ENCODE data around the gene DKK3. TPM values are rescaled to one million over a fixed set of nuclear protein-coding genes. Genes with fewer than 3 reads are reported as not detected.

DKK3 gene
- polyA plus RNA-seq, 4 donors = 4.2 to 29.1 (median 6.9) TPM

- no peak for FAIRE-seq
- peaks cover 0 to 15% (median 1%) of the 10 kb centered on the region in 3 donors for H3K36me3 ChIP-seq (ENCODE audit: control insufficient read depth in 3 of 3, insufficient read depth in 2 of 3, low read depth in 1 of 3, low read length in 3 of 3)
- no peak overlapping the region for H3K4me3 ChIP-seq (ENCODE audit: low read depth in 1 of 3, low read length in 3 of 3)
- H3K9me3 ChIP-seq (ENCODE audit: control insufficient read depth in 2 of 2, insufficient read depth in 1 of 2, low read depth in 1 of 2, low read length in 1 of 2) = peaks cover 0 to 4% of the 10 kb centered on the region in 2 donors
- H3K27ac ChIP-seq (ENCODE audit: low read depth in 1 of 3, low read length in 2 of 3) = peak overlapping the region in 1 of 3 donors; percentile 2
- no peaks in the 10 kb centered on the region for H3K4me1 ChIP-seq (ENCODE audit: control insufficient read depth in 3 of 3, insufficient read depth in 2 of 3, low read depth in 1 of 3, low read length in 2 of 3)
- no peak for DNase-seq
- 79 to 87% (median 81%) methylated on average over 3 of the region's 3 CpGs for WGBS, 3 donors
- peaks cover 0 to 13% (median 0%) of the 10 kb centered on the region in 3 donors for H3K27me3 ChIP-seq (ENCODE audit: control insufficient read depth in 3 of 3, insufficient read depth in 3 of 3, low read length in 3 of 3)
Measured at GRCh38 chr11:11961399-11962028, 46.9 kb downstream of the DKK3 start.

DNA sequence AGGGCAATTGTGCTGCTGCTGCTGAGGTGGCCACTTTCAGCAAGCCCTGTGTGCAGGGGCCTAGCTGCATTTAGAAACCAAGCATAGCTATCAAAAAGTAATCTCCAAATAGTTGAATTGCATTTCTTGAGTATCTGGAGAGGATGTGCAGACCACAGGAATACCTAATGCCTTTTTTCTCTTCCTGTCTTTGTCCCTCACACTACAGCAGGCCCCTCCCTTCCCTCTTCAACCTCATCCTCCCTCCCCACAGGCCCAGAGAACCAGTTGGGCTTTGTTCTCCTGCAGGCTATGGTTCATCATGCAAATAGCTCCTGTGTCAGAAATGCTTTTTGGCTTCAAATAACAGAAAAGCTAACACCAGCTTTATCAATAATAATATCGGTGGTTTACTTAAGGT is 47.7 kb downstream of the DKK3 start:
- H3K9me3 ChIP-seq (ENCODE audit: control insufficient read depth in 2 of 2, insufficient read depth in 1 of 2, low read depth in 1 of 2, low read length in 1 of 2) = peaks cover 0 to 4% of the 10 kb centered on the region in 2 donors
- H3K4me1 ChIP-seq (ENCODE audit: control insufficient read depth in 3 of 3, insufficient read depth in 2 of 3, low read depth in 1 of 3, low read length in 2 of 3) = no peaks in the 10 kb centered on the region
- no peak for FAIRE-seq

GRCh38 chr11:11959601-11960000 is 48.8 kb downstream of the DKK3 start:
- Histone ChIP-seq H3K27me3 (ENCODE audit: control insufficient read depth in 3 of 3, insufficient read depth in 3 of 3, low read length in 3 of 3) (peaks cover 0 to 10% (median 0%) of the 10 kb centered on the region in 3 donors), H3K27ac (ENCODE audit: low read depth in 1 of 3, low read length in 2 of 3) (no peak overlapping the region), H3K4me1 (ENCODE audit: control insufficient read depth in 3 of 3, insufficient read depth in 2 of 3, low read depth in 1 of 3, low read length in 2 of 3) (no peaks in the 10 kb centered on the region), H3K36me3 (ENCODE audit: control insufficient read depth in 3 of 3, insufficient read depth in 2 of 3, low read depth in 1 of 3, low read length in 3 of 3) (peaks cover 7 to 11% (median 11%) of the 10 kb centered on the region in 3 donors), H3K4me3 (ENCODE audit: low read depth in 1 of 3, low read length in 3 of 3) (no peak overlapping the region), H3K9me3 (ENCODE audit: control insufficient read depth in 2 of 2, insufficient read depth in 1 of 2, low read depth in 1 of 2, low read length in 1 of 2) (peaks cover 0 to 4% of the 10 kb centered on the region in 2 donors)
- DNase-seq (no peak), FAIRE-seq (no peak)

More for the DNA sequence above, 47.7 kb downstream of the DKK3 start:
- 70 to 93% (median 91%) methylated on average over 1 of the region's 1 CpG for WGBS, 3 donors
- peaks cover 0 to 13% (median 0%) of the 10 kb centered on the region in 3 donors for H3K27me3 ChIP-seq (ENCODE audit: control insufficient read depth in 3 of 3, insufficient read depth in 3 of 3, low read length in 3 of 3)
- no peak overlapping the region for H3K4me3 ChIP-seq (ENCODE audit: low read depth in 1 of 3, low read length in 3 of 3)
- peak overlapping the region in 1 of 3 donors; percentile 22 for H3K27ac ChIP-seq (ENCODE audit: low read depth in 1 of 3, low read length in 2 of 3)
- H3K36me3 ChIP-seq (ENCODE audit: control insufficient read depth in 3 of 3, insufficient read depth in 2 of 3, low read depth in 1 of 3, low read length in 3 of 3) = peaks cover 5 to 14% (median 7%) of the 10 kb centered on the region in 3 donors
- peak in 1 of 2 donors; percentile 29 for DNase-seq

DNA sequence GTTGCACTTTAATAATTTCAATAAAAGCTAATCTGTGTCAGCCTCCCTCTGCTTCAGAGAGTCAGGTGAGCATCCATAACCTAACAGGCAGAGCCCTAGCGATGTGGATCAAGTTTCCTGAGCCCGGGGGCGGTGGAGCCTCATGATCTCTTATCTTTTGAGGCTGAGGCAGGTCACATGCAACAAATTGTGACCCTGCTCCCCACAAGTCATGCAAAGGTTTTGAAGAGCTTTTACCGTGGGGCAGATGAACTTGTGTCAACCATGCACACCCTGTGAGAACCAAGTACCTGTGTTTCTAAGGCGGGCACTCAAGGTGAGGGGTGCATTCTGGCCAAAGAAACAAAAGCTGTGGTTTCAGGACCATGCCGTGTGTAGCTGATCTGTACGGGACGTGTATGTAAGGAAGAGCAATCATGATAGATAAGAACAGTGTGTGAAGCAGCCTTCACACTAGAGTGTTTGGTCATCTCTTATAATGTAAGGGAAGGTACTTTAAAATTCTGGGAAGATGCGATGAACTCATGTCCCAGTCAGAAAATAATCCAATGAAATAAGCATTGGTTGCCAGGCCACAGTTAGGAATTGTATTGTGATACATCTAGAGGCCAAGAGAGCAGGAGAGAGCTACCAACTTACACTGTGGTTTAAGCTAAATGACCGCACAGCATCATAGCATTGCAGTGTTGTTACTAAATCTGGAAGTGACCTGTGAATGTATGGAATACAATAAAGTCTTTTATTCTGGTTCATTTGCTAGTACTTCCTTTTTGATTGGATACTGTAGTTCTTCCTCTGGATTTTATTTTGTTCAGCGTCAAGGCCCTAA is 49.8 kb downstream of the DKK3 start:
- peaks cover 7 to 17% (median 11%) of the 10 kb centered on the region in 3 donors for H3K36me3 ChIP-seq (ENCODE audit: control insufficient read depth in 3 of 3, insufficient read depth in 2 of 3, low read depth in 1 of 3, low read length in 3 of 3)
- H3K9me3 ChIP-seq (ENCODE audit: control insufficient read depth in 2 of 2, insufficient read depth in 1 of 2, low read depth in 1 of 2, low read length in 1 of 2) = peaks cover 0 to 4% of the 10 kb centered on the region in 2 donors
- H3K27ac ChIP-seq (ENCODE audit: low read depth in 1 of 3, low read length in 2 of 3) = no peak overlapping the region
- H3K27me3 ChIP-seq (ENCODE audit: control insufficient read depth in 3 of 3, insufficient read depth in 3 of 3, low read length in 3 of 3) = peaks cover 0 to 2% (median 0%) of the 10 kb centered on the region in 3 donors
- no peak overlapping the region for H3K4me3 ChIP-seq (ENCODE audit: low read depth in 1 of 3, low read length in 3 of 3)
- no peaks in the 10 kb centered on the region for H3K4me1 ChIP-seq (ENCODE audit: control insufficient read depth in 3 of 3, insufficient read depth in 2 of 3, low read depth in 1 of 3, low read length in 2 of 3)
- FAIRE-seq (no peak), DNase-seq (no peak)
- WGBS, 3 donors = 88 to 90% (median 89%) methylated on average over 11 of the region's 11 CpGs

DNA sequence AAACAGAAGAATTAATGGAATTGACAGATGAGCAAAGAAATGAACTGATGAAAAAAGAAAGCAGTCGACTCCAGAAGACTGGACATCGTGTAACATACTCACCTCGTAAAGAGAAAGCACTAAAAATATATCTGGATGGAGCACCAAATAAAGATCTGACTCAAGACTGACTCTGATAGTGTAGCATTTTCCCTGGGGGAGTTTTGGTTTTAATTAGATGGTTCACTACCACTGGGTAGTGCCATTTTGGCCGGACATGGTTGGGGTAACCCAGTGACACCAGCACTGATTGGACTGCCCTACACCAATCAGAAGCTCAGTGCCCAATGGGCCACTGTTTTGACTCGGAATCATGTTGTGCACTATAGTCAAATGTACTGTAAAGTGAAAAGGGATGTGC is 52.4 kb downstream of the DKK3 start:
- DNase-seq (no peak), FAIRE-seq (no peak)
- Histone ChIP-seq H3K27me3 (ENCODE audit: control insufficient read depth in 3 of 3, insufficient read depth in 3 of 3, low read length in 3 of 3) (no peaks in the 10 kb centered on the region), H3K36me3 (ENCODE audit: control insufficient read depth in 3 of 3, insufficient read depth in 2 of 3, low read depth in 1 of 3, low read length in 3 of 3) (peaks cover 13 to 15% (median 14%) of the 10 kb centered on the region in 3 donors), H3K4me1 (ENCODE audit: control insufficient read depth in 3 of 3, insufficient read depth in 2 of 3, low read depth in 1 of 3, low read length in 2 of 3) (no peaks in the 10 kb centered on the region), H3K4me3 (ENCODE audit: low read depth in 1 of 3, low read length in 3 of 3) (no peak overlapping the region), H3K27ac (ENCODE audit: low read depth in 1 of 3, low read length in 2 of 3) (no peak overlapping the region), H3K9me3 (ENCODE audit: control insufficient read depth in 2 of 2, insufficient read depth in 1 of 2, low read depth in 1 of 2, low read length in 1 of 2) (no peaks in the 10 kb centered on the region)
- 94 to 98% (median 95%) methylated on average over 5 of the region's 5 CpGs for WGBS, 3 donors

- H3K27ac ChIP-seq (ENCODE audit: low read depth in 1 of 3, low read length in 2 of 3) = no peak overlapping the region
- no peak for DNase-seq
- H3K4me3 ChIP-seq (ENCODE audit: low read depth in 1 of 3, low read length in 3 of 3) = no peak overlapping the region
- H3K4me1 ChIP-seq (ENCODE audit: control insufficient read depth in 3 of 3, insufficient read depth in 2 of 3, low read depth in 1 of 3, low read length in 2 of 3) = no peaks in the 10 kb centered on the region
- peaks cover 9 to 21% (median 19%) of the 10 kb centered on the region in 3 donors for H3K36me3 ChIP-seq (ENCODE audit: control insufficient read depth in 3 of 3, insufficient read depth in 2 of 3, low read depth in 1 of 3, low read length in 3 of 3)
- FAIRE-seq = no peak
- H3K9me3 ChIP-seq (ENCODE audit: control insufficient read depth in 2 of 2, insufficient read depth in 1 of 2, low read depth in 1 of 2, low read length in 1 of 2) = no peaks in the 10 kb centered on the region
- H3K27me3 ChIP-seq (ENCODE audit: control insufficient read depth in 3 of 3, insufficient read depth in 3 of 3, low read length in 3 of 3) = no peaks in the 10 kb centered on the region
Measured at GRCh38 chr11:11952036-11952435, 56.4 kb downstream of the DKK3 start.

GRCh38 chr11:11949482-11949881 is 58.9 kb downstream of the DKK3 start:
- H3K27ac ChIP-seq (ENCODE audit: low read depth in 1 of 3, low read length in 2 of 3) = no peak overlapping the region
- no peaks in the 10 kb centered on the region for H3K27me3 ChIP-seq (ENCODE audit: control insufficient read depth in 3 of 3, insufficient read depth in 3 of 3, low read length in 3 of 3)
- FAIRE-seq = no peak
- DNase-seq = no peak
- H3K4me1 ChIP-seq (ENCODE audit: control insufficient read depth in 3 of 3, insufficient read depth in 2 of 3, low read depth in 1 of 3, low read length in 2 of 3) = no peaks in the 10 kb centered on the region
- H3K36me3 ChIP-seq (ENCODE audit: control insufficient read depth in 3 of 3, insufficient read depth in 2 of 3, low read depth in 1 of 3, low read length in 3 of 3) = peaks cover 13 to 15% (median 13%) of the 10 kb centered on the region in 3 donors
- H3K9me3 ChIP-seq (ENCODE audit: control insufficient read depth in 2 of 2, insufficient read depth in 1 of 2, low read depth in 1 of 2, low read length in 1 of 2) = no peaks in the 10 kb centered on the region
- H3K4me3 ChIP-seq (ENCODE audit: low read depth in 1 of 3, low read length in 3 of 3) = no peak overlapping the region

GRCh38 chr11:11948242-11948947 is 60.0 kb downstream of the DKK3 start:
- Histone ChIP-seq H3K4me1 (ENCODE audit: control insufficient read depth in 3 of 3, insufficient read depth in 2 of 3, low read depth in 1 of 3, low read length in 2 of 3) (no peaks in the 10 kb centered on the region), H3K36me3 (ENCODE audit: control insufficient read depth in 3 of 3, insufficient read depth in 2 of 3, low read depth in 1 of 3, low read length in 3 of 3) (peaks cover 6 to 16% (median 14%) of the 10 kb centered on the region in 3 donors), H3K4me3 (ENCODE audit: low read depth in 1 of 3, low read length in 3 of 3) (no peak overlapping the region), H3K27ac (ENCODE audit: low read depth in 1 of 3, low read length in 2 of 3) (no peak overlapping the region), H3K9me3 (ENCODE audit: control insufficient read depth in 2 of 2, insufficient read depth in 1 of 2, low read depth in 1 of 2, low read length in 1 of 2) (no peaks in the 10 kb centered on the region), H3K27me3 (ENCODE audit: control insufficient read depth in 3 of 3, insufficient read depth in 3 of 3, low read length in 3 of 3) (no peaks in the 10 kb centered on the region)
- WGBS, 3 donors = 87 to 97% (median 96%) methylated on average over 2 of the region's 2 CpGs
- peak in 1 of 2 donors; percentile 34 for DNase-seq
- FAIRE-seq = no peak

Data from small intestine (tissue), 7 donors.